HepG2 (cell line): ENCODE measurements around the gene BCAS1. TPM values are rescaled to one million over a fixed set of nuclear protein-coding genes. Genes with fewer than 3 reads are reported as not detected.

ENCODE experiments used
- ATAC-seq: fragments of 200-7000 bp; cut with Tn5 transposase; 3 replicates; pipeline ENCODE4 v1.9.1; 2020; ENCODE audit warnings: mild to moderate bottlenecking, moderate library complexity
- BruUV-seq: library from RNA; stranded (reverse); fragments of 400-500 nt; replicated peaks from 2 replicates; lab custom pipeline; 2021; lab: Mats Ljungman, UMichigan
- CTCF ChIA-PET: fragments of 300-600 bp; formaldehyde crosslinking; extraction: SDS; loops from one replicate; lab custom pipeline; 2021; ENCODE audit warnings: low total read pairs, inconsistent platforms, low intra/inter-chr PET ratio; lab: Yijun Ruan, JAX
- POLR2A ChIA-PET: fragments of 350-600 bp; sonication (Branson Sonifier 250); formaldehyde crosslinking; loops from one replicate; lab custom pipeline; 2020; ENCODE audit warnings: antibody characterized with exemption, inconsistent platforms; lab: Yijun Ruan, JAX
- DNase-seq: peaks from one replicate; pipeline ENCODE4 v3.0.0-alpha.2; 2015; ENCODE audit warnings: low spot score
- FAIRE-seq: peaks from 3 replicates; lab custom pipeline; 2011; peaks lifted over from hg19 to GRCh38; lab: Jason Lieb, UNC
- H2AFZ ChIP-seq: one replicate; pipeline ENCODE4 v1.6.1; 2011; ENCODE audit warnings: low read length, inconsistent platforms
- H3K27ac ChIP-seq: fragments of 300-600 bp; 3 replicates; pipeline ENCODE4 v1.8.0; 2011; ENCODE audit warnings: mixed run types, mild to moderate bottlenecking, mixed read lengths, low read length, inconsistent platforms; ENCODE audit not compliant: insufficient read depth; ENCODE audit errors: extremely low read length
- H3K27me3 ChIP-seq, 2 experiments: fragments of 200-600 bp in 1 of 2; 2 replicates in 1 of 2; 3 replicates in 1 of 2; pipeline versions ENCODE4 v1.6.0 to v1.8.0; 2011; ENCODE audit warnings: low read length in 2 of 2, mild to moderate bottlenecking in 2 of 2, moderate library complexity in 2 of 2, inconsistent platforms in 1 of 2; ENCODE audit not compliant: insufficient read depth in 2 of 2, control insufficient read depth in 1 of 2
- H3K36me3 ChIP-seq, 2 experiments: fragments of 200-600 bp in 1 of 2; replicated peaks in 1 of 2; 2 replicates in 1 of 2; 3 replicates in 1 of 2; pipeline versions ENCODE4 v1.5.1 to v1.8.0; 2011; ENCODE audit warnings: low read length in 2 of 2, inconsistent platforms in 1 of 2; ENCODE audit not compliant: insufficient read depth in 2 of 2, control insufficient read depth in 1 of 2
- H3K4me1 ChIP-seq: 2 replicates; pipeline ENCODE4 v1.5.1; 2012; ENCODE audit warnings: low read length, inconsistent platforms; ENCODE audit not compliant: insufficient read depth
- H3K4me2 ChIP-seq: 2 replicates; pipeline ENCODE4 v1.6.0; 2011; ENCODE audit warnings: low read depth, low read length, inconsistent platforms
- H3K4me3 ChIP-seq, 3 experiments: fragments of 200-600 bp in 1 of 3; sonication (generic), shearing (Covaris generic) in 1 of 3; replicated peaks in 1 of 3; 2 replicates each; pipeline ENCODE4 v1.5.1; 2011 to 2016; ENCODE audit warnings: low read length in 3 of 3, inconsistent platforms in 2 of 3, low read depth in 2 of 3, mild to moderate bottlenecking in 2 of 3, control low read depth in 1 of 3, mixed read lengths in 1 of 3; ENCODE audit not compliant: insufficient read depth in 1 of 3
- H3K79me2 ChIP-seq: one replicate; pipeline ENCODE4 v1.6.1; 2011; ENCODE audit warnings: low read length, inconsistent platforms; ENCODE audit not compliant: insufficient read depth
- H3K9ac ChIP-seq: 2 replicates; pipeline ENCODE4 v1.6.0; 2011; ENCODE audit warnings: mild to moderate bottlenecking, low read depth, low read length, inconsistent platforms; ENCODE audit not compliant: insufficient read depth
- H3K9me3 ChIP-seq: 2 replicates; pipeline ENCODE4 v1.5.1; 2012; ENCODE audit warnings: mild to moderate bottlenecking, low read length
- H4K20me1 ChIP-seq: 2 replicates; pipeline ENCODE4 v1.6.0; 2011; ENCODE audit warnings: inconsistent platforms, mild to moderate bottlenecking, low read length, moderate library complexity; ENCODE audit not compliant: insufficient read depth
- ATF7 ChIP-seq, 2 experiments: fragments of 450-650 bp in 1 of 2; sonication (generic) in 1 of 2; formaldehyde crosslinking in 1 of 2; IDR thresholded peaks; 2 replicates each; pipeline versions ENCODE4 v1.4.0 to v1.6.1; 2016 to 2020; ENCODE audit warnings: antibody characterized with exemption in 1 of 2, mild to moderate bottlenecking in 1 of 2, missing genetic modification reagents in 1 of 2
- CBX2 ChIP-seq, 2 experiments: fragments of 200-600 bp in 1 of 2; sonication (generic); formaldehyde crosslinking in 1 of 2; IDR thresholded peaks; 2 replicates each; pipeline versions ENCODE4 v1.7.0 to v1.8.1; 2018 to 2022; ENCODE audit warnings: low read depth in 2 of 2, low read length in 1 of 2, mild to moderate bottlenecking in 1 of 2, missing genetic modification reagents in 1 of 2
- CREB1 ChIP-seq, 2 experiments: fragments of 450-650 bp in 1 of 2; IDR thresholded peaks; 2 replicates each; pipeline ENCODE4 v1.6.1; 2016 to 2017; ENCODE audit warnings: control low read depth in 1 of 2, mild to moderate bottlenecking in 1 of 2, missing compliant biosample characterization in 1 of 2, missing genetic modification characterization in 1 of 2
- GZF1 ChIP-seq: sonication (generic); formaldehyde crosslinking; IDR thresholded peaks from 2 replicates; pipeline ENCODE4 v1.5.1; 2020; ENCODE audit warnings: mild to moderate bottlenecking, missing genetic modification reagents
- JUN ChIP-seq: sonication (generic); formaldehyde crosslinking; IDR thresholded peaks from 2 replicates; pipeline ENCODE4 v1.4.0; 2020; ENCODE audit warnings: mild to moderate bottlenecking, missing genetic modification reagents
- PLSCR1 ChIP-seq: sonication (generic); formaldehyde crosslinking; IDR thresholded peaks from 2 replicates; pipeline ENCODE4 v1.5.0; 2020; ENCODE audit warnings: missing genetic modification reagents, mild to moderate bottlenecking, borderline replicate concordance
- RNF2 ChIP-seq: fragments of 450-650 bp; conservative IDR thresholded peaks from 2 replicates; pipeline ENCODE4 v1.6.1; 2016; ENCODE audit warnings: low read depth
- TMF1 ChIP-seq: sonication (generic); formaldehyde crosslinking; IDR thresholded peaks from 2 replicates; pipeline ENCODE4 v1.8.1; 2022; ENCODE audit warnings: low read depth, missing genetic modification reagents
- ZBTB3 ChIP-seq: sonication (generic); formaldehyde crosslinking; IDR thresholded peaks from 2 replicates; pipeline ENCODE4 v1.4.0; 2020; ENCODE audit warnings: low read depth, mild to moderate bottlenecking, moderate library complexity, missing genetic modification reagents, borderline replicate concordance
- ZNF143 ChIP-seq: sonication (generic); formaldehyde crosslinking; IDR thresholded peaks from 2 replicates; pipeline ENCODE4 v1.4.0; 2020; ENCODE audit warnings: missing genetic modification reagents
- ZNF678 ChIP-seq: sonication (generic); formaldehyde crosslinking; IDR thresholded peaks from 2 replicates; pipeline ENCODE4 v1.4.0; 2020; ENCODE audit warnings: mild to moderate bottlenecking, missing genetic modification reagents
- ZNF781 ChIP-seq: sonication (generic); formaldehyde crosslinking; IDR thresholded peaks from 2 replicates; pipeline ENCODE4 v1.5.1; 2020; ENCODE audit warnings: borderline replicate concordance, mild to moderate bottlenecking, missing genetic modification reagents; ENCODE audit errors: not compliant biosample characterization
- WGBS: methylation state at CpG from one replicate; pipeline ENCODE4 v1.1.6; 2017; ENCODE audit warnings: low lambda C conversion rate; 5-methylcytosine and 5-hydroxymethylcytosine counted together
- in situ Hi-C: cut with HindIII; loops from 2 replicates; pipeline ENCODE4 v1.10.0; 2017; ENCODE audit warnings: low pct_unique_long_range_greater_than_20kb; ENCODE audit not compliant: extremely low pct_ligation_motif_present
- intact Hi-C: fragments of 100-400 bp; cut with micrococcal nuclease; formaldehyde crosslinking; loops from one replicate; pipeline ENCODE4 v1.10.0; 2022; ENCODE audit not compliant: unreplicated experiment
- polyA plus RNA-seq, 8 experiments: library from polyadenylated mRNA; depleted of rRNA in 3 of 8; stranded (reverse) in 7 of 8; unstranded in 1 of 8; fragments of >200 nt; fragmentation: Illumina TruSeq in 4 of 8; extraction: Trizol in 4 of 8; gene quantifications; 2 replicates each; pipeline versions ENCODE4 v1.2.1 to v1.2.3, GENCODE V29; 2011 to 2016; ENCODE audit warnings: low read depth in 4 of 8, missing spikeins in 1 of 8, mixed read lengths in 1 of 8; ENCODE audit not compliant: insufficient read depth in 1 of 8
- total RNA-seq, 5 experiments: library from RNA; depleted of rRNA; stranded (reverse); fragments of >200 nt; fragmentation: Illumina TruSeq; extraction: Trizol; gene quantifications; 2 replicates each; pipeline ENCODE4 v1.2.3, GENCODE V29; 2016; ENCODE audit warnings: low read depth in 1 of 5
- TF ChIP-seq, protein P1 (sequence below): sonication (generic); formaldehyde crosslinking; conservative IDR thresholded peaks from 2 replicates; pipeline ENCODE4 v1.4.0; 2020; ENCODE audit warnings: missing genetic modification reagents
- TF ChIP-seq, protein P2 (sequence below): sonication (generic); formaldehyde crosslinking; IDR thresholded peaks from 2 replicates; pipeline ENCODE4 v1.4.0; 2020; ENCODE audit warnings: missing genetic modification reagents; ENCODE audit errors: not compliant biosample characterization

Gene BCAS1
- total and polyA plus RNA-seq, 2 of the 13 experiments (the other 11 are each of a cell fraction or from before 2014, with no cell fraction given): 0.55 to 0.91 TPM

DNA sequence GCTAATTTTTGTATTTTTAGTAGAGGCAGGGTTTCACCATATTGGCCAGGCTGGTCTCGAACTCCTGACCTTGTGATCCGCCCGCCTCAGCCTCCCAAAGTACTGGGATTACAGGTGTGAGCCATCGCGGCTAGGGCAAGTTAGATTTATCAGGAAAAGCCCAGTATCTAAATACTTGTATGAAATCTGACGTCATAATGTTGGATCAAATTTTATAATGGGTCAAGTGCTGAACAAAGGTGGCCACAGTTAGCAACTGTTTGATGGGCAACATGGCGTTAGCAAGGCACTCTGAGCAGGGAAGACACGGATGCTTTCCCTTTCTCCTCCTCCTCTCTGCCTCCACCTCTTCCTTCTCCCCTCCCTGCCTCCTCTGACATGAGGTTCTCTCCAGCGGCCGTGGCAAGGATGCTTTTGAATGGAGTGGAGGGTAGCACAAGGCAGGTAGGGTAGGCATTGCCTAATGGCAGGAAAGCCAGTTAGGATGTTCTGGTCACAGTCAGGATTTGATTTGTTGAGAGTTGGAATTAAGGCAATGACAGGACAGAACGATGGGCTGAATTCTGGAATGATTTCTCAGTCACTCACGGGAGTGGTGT is 149.6 kb downstream of the BCAS1 start:
- peaks cover 56% of the 10 kb centered on the region for H3K4me1 ChIP-seq
- no peaks in the 10 kb centered on the region for H3K79me2 ChIP-seq
- 73% methylated on average over 12 of the region's 12 CpGs for WGBS
- no peak overlapping the region for H3K9ac ChIP-seq
- peak; percentile 90 for TF ChIP-seq CREB1 (IDR thresholded peaks at IDR 0.05)
- no peak for TF ChIP-seq CREB1 (CRISPR knock-in tag; IDR thresholded peaks at IDR 0.05)
- TF ChIP-seq RNF2: no peak
- peak; percentile 91 for TF ChIP-seq ATF7 (IDR thresholded peaks at IDR 0.05)
- no peak for TF ChIP-seq ATF7 (CRISPR knock-in tag; IDR thresholded peaks at IDR 0.05)
- no peak for TF ChIP-seq ZBTB3 (CRISPR knock-in tag)
- TF ChIP-seq ZNF781 (CRISPR knock-in tag): no peak
- TF ChIP-seq ZNF678 (CRISPR knock-in tag): no peak
- TF ChIP-seq JUN: no peak
- no peak for TF ChIP-seq PLSCR1 (CRISPR knock-in tag)
- TF ChIP-seq GZF1 (CRISPR knock-in tag): no peak
- no peak for TF ChIP-seq ZNF143 (CRISPR knock-in tag)
- TF ChIP-seq, protein P1, sequence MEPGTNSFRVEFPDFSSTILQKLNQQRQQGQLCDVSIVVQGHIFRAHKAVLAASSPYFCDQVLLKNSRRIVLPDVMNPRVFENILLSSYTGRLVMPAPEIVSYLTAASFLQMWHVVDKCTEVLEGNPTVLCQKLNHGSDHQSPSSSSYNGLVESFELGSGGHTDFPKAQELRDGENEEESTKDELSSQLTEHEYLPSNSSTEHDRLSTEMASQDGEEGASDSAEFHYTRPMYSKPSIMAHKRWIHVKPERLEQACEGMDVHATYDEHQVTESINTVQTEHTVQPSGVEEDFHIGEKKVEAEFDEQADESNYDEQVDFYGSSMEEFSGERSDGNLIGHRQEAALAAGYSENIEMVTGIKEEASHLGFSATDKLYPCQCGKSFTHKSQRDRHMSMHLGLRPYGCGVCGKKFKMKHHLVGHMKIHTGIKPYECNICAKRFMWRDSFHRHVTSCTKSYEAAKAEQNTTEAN: no peak
- TF ChIP-seq CBX2 (IDR thresholded peaks at IDR 0.05; ENCODE audit: low read depth, low read length): no peak
- no peak for TF ChIP-seq CBX2 (CRISPR knock-in tag; IDR thresholded peaks at IDR 0.05; ENCODE audit: low read depth)
- TF ChIP-seq, protein P2, sequence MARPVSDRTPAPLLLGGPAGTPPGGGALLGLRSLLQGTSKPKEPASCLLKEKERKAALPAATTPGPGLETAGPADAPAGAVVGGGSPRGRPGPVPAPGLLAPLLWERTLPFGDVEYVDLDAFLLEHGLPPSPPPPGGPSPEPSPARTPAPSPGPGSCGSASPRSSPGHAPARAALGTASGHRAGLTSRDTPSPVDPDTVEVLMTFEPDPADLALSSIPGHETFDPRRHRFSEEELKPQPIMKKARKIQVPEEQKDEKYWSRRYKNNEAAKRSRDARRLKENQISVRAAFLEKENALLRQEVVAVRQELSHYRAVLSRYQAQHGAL: no peak
- no peak for TF ChIP-seq TMF1 (CRISPR knock-in tag)
- FAIRE-seq: no peak
- CTCF ChIA-PET: no interaction called here
- no peak for ATAC-seq
- no TSS peak for BruUV-seq
- peaks cover 0 to 2% of the 10 kb centered on the region in 2 experiments; a peak in 1 of 5 replicates for H3K27me3 ChIP-seq
- DNase-seq: no peak
- no peaks in the 10 kb centered on the region for H4K20me1 ChIP-seq
- in situ Hi-C loops (no loop called here), intact Hi-C loops (no loop called here)
- no peak overlapping the region for H2AFZ ChIP-seq
- no peak overlapping the region for H3K4me3 ChIP-seq
- no peaks in the 10 kb centered on the region for H3K36me3 ChIP-seq
- no peaks in the 10 kb centered on the region for H3K9me3 ChIP-seq
- POLR2A ChIA-PET: interaction anchor here (0.7 kb wide), 1 partner anchor 276 kb away, joined by 4 read pairs; no protein-coding TSS in a partner anchor
- no peak overlapping the region for H3K27ac ChIP-seq
- H3K4me2 ChIP-seq: no peak overlapping the region
